ENCODE results near the gene PGGHG.

PGGHG gene

DNA sequence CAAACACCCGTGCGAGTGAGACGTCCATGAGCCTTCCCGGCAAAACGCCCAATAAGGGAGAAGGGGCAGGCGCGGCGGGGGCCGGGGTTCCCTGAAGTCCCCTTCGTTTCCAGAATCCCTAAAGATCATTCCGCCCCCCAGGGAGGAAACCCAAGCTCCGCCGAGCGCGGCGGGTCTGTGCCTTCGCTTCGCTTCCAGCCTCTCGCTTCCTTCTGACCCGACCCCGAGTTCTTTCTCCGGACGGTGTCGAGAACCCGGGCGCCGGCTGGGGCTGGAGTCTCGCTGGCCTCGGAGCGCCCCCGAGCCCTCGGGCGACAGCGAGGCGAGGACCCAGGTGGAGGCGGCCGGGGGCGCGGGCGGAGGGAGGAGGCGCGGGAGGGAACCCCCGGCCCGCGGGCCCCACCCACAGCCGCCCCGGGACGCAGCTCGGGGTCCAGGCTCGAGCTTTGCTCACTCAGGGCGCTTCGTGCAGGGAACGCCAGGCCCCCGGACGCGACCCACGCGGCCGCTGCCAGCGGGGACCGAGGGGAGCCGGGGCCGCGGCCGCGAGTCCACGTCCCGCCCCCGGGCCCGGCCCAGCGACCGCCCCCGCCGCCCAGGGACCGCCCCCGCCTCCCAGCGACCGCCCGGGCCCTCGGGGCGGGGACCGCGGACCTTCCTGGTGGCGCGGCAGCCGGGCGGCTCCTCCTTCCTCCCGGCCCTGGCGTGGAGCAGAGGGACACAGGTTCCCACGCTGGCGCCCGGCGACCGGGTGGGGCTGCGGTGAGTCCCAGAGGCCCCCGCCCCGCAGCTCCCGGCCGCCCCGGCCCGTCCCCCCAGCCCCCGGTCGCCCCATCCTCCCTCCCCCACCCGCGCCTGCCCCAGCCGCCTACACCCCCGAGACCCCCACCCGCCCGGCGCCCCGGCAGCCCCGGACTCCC, at the start of gene PGGHG:
PGGHG (plus strand) TSS at position 649 of the 920 bp plus-strand sequence. CDS start 691 bp downstream, outside the sequence.
- DNase-seq = peak; percentile 65

DNA sequence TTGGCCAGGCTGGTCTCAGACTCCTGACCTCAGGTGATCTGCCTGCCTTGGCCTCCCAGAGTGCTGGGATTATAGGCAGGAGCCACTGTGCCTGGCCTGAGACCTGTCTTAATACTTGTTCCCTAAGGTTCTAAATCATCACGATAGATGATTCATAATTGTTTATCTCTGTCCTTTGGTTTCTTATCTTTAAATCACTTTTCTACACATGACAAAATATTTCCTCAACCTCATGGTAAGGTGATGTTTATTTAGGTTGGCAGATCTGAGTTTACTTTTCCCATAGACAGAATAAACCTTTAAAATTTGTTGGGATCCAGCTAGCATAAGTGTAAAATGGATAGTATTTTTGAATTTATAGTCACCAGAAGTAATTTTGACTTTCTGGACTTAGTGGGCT, 48.6 kb upstream of the PGGHG start:
- no peak for DNase-seq

DNA sequence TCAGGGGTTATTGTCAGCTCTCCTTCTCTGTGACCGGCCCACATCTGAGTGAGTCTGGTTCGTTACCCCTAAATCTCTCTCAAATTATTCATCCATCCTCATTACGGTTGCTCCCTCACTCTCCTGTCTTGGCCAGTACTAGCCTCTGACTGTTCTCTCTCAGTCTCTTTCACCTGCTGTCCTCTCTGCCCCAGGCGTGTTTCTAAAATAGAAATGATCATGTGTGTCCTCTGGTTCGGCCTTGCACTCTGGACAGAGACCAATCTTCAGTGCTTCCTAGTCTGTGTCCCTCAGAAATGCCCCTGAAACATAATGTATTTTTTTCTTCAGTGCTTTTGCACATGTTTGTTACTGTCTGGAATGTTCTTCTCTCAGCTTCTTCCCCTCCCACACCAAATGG, 47.3 kb upstream of the PGGHG start:
- DNase-seq = no peak

DNA sequence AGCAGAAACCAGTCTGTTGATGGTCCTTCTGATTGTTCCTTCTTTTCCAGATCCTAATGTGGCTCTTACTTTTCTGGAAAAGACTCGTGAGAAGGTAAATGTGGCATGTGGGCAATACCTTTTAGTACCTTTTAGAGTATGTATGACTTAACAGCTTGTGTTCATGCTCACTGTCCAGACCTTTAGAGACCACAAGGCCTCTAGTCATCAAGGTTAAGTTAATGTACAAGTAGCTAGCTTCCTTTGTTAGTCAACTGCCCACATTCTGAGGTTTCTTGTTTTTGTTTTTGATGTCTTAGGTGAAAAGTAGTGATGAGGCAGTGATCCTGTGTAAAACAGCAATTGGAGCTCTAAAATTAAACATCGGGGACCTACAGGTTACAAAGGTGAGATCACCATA, 44.5 kb upstream of the PGGHG start:
- no peak for DNase-seq

DNA sequence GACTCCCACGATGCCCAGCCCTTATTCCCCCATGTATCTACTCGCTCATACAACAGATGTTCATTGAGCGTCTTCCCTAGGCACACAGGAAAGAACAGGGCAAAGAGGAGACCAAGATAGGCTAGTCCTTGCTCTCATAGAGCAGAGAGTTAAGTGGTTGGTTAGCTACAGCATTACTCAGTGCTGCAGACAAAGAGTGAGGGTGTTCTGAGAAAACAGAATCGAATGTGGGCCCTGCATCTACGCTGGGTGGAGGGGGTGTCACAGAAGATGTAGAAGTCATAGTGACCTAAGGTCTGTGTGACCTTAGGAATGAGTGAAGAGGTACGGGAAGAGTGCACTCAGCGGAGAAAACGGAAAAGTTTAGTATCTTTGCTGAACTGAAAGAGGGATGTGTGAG, 39.9 kb upstream of the PGGHG start:
- no peak for DNase-seq

DNA sequence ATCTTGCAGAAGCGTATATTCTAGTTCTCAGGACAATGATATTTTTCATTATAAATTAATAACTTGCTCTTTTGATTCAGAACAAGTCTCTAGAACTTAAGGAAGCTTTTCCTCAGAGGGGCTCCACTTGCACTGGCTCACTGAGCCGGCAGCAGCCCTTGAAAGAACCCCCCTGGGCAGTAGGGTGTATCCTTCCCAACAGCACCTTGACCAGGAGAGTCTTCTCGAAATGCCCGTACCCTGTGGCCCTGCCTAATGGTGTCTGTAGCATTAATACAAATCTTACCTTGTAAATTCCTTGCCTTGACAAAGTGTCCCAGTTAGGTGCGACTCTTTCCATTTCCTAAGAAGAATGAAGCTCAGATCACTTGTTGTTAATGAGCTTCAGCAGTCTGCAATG, 38.7 kb upstream of the PGGHG start:
- no peak for DNase-seq

DNA sequence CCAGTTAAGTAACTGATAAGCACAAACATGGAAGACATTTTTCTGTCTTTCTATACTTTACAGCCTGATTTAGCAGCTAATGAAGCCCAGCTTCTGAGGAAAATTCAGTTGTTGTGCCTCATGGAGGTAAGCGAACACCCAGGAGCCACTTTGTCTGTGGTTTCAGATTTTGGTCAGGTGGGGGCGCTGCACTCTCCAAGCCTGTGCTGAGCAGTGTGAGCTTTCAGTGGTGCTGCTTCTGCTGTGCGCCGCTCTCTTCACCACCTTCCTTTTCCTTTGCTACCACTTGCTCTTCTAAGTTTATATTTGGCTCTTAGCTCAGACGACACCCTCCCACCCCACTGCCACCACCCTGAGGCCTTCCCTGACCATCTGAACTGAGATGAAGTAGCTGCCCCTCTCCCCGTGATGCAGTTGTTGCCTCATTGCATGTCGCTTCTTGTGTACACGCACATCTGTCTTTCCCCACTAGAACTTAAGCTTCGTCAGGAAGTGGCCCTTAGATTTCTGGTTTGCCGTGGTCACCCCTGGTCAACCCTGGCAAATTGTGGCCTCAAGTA, 38.1 kb upstream of the PGGHG start:
- peak; percentile 41 for DNase-seq

DNA sequence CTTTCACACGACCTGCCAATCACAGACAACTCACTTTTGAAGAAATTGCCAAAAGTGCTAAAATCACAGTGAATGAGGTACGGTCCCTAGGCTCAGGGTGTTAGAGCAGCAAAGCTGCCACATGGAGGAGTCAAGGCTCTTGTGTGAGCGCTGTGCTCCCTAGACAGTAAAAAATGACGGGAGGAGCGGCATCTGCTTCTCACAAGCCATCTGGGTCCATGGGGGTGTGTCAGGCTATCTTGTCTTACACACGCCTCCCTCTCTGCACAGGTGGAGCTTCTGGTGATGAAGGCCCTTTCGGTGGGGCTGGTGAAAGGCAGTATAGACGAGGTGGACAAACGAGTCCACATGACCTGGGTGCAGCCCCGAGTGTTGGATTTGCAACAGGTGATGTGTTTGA, 37.4 kb upstream of the PGGHG start:
- DNase-seq = no peak

DNA sequence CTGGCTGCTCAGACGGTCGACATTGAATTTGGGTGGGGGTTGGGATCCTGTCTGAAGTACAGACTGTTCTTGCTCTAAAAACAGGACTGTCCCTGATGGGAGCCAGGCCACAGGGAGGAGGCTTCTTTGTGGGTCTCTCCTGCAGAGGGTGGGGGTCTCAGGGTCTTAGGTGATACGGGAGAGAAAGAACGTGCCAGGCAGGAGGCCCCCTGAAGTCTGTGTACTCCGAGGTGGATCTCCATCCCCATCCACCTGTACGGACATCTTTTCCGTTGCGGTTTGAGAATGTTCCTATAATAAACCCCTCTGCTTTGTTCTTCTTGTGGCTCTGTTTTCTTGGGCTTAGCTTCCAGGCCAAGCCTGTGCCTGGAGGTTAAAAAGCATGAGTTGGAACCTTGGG, 36.3 kb upstream of the PGGHG start:
- DNase-seq = no peak

DNA sequence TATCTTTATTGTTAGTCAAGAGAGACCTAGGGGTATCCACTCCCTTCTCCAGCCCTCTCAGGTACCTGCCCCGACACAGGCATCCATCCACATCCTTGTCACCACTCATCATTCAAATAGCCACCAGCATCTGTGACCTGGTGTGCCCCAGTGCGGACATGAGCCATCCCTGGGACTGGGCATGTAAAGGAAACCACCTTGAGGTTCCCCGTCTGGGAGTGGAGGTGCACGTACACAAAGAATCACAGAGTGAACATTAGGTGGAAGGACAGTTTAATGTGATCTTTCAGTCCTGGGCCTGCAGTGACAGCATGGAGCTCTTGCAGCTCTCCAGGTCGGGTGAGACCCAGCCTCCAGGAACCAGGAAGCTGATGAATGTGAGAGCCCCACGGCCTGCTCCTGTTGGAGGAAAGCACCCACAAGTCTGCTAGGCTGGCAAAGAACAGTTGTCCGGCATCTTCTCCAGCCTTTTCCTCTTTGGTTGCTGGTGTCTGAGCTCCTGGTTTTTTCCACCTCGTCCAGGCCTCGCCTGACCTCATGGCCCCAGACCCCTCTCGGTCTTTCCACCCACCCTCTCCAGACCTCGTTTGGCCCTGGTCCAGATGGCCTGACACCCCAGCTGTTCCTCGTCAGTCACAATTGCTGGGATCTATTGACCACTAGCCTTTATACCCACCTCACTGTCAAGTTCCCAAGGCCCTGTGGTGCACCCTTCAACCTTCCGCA, 35.6 kb upstream of the PGGHG start:
- DNase-seq = no peak

DNA sequence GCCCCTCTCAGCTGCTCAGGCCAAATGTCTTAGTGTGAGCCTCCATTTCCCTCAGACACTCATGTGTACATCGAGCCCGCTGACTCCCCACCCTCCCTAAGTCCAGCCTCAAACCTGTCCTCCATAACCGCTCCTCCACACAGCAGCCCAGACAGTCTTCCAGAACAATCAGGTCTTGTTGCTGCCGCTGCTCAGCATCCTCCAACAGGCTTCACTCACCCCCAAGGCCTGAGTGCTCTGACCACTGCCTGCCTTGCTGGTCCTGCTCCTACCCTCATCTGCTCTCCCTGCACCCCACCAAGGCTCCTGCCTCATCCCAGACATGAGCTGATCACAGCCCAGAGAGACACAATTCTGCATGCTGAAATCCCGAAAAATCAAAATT, 35.0 kb upstream of the PGGHG start:
- no peak for DNase-seq

DNA sequence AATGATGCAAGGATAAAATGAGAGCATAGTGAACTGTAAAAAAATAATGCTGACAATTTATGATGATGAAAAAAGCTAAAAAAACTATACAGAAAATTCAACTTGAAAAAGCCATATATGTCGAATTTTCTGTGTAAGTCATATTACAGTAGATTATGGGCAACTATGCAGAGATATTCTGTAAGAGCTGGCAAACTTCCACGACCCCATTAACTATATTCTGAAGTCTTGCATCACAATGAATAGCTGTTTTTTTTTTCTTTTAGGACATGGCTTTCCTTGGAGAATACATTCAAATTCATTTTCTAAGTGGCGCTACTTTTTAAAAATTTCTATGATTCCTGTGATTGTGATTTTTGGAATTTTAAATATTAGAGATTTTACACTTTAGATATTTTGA, 33.8 kb upstream of the PGGHG start:
- no peak for DNase-seq

DNA sequence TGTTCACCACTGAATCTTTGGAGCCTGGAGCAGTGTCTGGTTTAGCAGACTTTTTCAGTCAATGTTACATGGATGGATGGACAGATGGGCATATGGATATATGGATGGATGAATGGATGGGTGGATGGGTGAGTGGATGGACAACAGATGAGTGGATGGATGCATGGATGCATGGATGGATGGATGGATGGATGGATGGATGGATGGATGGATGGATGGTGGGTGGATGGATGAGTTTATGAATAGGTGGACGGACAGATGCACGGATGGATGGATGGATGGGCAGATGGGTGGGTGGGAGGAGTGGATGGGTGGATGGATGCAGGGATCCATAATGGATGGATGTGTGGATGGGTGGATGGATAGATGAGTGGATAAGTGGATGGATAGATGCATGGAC, 33.1 kb upstream of the PGGHG start:
- DNase-seq = no peak

DNA sequence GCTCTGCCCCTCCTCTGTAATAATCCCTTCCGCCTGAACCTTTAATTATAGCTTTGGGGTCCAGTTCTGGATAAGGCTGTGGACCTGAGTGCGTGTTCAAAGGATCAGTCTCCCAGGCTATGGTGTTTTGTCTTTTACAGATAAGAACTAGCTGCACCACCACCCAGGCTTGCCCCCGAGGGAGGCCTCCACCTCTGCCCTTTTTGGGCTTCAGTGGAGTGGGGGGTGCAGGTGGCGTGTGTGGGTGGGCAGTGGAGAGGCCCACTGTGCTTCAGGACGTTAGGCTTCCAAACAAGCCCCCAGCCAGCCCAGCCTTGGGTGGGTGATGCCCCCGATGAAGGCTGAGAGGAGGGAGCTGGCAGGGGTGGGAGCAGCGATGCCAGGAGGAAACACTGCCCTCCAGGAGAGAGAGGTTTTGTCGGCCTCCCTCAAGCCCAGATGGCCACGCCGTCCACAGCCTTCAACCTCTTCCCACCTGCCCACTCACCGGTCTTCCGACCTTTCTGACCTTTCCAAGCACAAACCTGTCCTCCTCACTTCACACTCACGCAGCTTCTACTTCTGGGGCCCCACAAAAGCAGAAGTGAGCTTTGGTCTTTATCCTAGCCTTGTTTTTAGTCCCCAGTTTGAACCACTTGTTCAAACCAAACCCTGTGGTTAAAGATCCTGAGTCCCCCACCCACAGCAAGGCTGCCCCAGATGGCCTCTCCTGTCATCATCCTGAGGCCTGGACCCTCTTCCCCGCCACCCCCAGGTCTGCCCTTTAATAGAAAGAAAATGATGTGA, 31.8 kb upstream of the PGGHG start:
- DNase-seq = no peak

DNA sequence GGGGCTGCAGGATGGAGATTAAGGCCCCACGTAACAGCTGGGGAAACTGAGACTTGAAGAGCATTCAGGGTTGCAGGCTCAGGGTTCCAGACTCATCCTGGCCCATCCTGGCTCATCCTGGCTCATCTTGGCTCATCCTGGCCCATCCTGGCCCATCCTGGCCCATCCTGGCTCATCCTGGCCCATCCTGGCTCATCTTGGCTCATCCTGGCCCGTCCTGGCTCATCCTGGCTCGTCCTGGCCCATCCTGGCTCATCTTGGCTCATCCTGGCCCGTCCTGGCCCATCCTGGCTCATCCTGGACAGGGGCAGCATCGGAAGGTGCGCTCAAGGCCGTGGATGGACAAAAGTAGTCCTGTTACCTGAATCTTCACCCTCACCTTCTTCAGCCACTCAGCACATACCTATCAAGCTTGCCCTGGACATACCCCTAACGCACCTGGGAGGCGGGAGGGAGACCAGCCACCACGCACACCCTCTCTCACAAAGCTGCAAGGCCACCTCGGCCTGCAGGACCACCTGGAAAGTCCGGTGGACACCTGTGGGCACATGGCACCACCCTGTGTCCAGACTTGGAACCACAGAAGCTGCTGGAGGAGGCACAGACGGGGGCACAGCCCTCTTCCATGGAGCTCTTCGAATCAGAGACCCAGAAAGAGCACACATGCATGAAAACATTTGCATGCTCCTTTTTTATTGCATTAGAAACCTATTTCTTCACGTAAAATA, 31.0 kb upstream of the PGGHG start:
- no peak for DNase-seq

DNA sequence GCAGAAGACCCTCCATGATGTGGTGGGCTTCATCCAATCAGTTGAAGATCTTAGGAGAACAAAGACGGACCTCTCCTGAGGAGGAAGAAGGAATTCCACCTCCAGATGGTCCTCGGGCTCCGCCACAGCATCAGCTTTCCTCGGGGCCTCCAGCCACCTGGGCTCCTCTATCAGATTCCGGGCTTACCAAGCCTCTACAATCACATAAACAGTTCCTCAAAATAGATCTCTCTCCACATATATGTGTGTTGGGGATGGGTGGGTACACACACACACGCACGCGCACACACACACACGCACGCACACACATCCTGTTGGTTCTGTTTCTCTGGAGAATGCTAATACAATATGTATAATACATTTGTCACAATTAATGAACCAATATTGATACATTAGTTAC, 29.5 kb upstream of the PGGHG start:
- no peak for DNase-seq

DNA sequence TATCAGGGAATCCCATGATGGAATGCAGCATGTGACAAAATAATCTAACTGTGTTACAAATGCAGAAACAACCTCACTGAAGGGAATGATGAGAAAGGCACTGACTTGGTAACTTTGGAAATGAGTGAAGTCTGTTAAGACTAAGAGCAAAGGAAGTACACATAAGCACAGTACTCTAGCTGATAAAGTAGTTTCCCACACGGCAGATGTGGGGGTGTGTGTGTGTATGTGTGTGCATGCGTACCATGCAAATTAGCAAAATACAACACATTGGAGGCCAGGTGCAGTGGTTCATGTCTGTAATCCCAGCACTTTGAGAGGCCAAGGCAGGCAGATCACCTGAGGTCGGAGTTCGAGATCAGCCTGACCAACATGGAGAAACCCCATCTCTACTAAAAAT, 27.3 kb upstream of the PGGHG start:
- DNase-seq = no peak

DNA sequence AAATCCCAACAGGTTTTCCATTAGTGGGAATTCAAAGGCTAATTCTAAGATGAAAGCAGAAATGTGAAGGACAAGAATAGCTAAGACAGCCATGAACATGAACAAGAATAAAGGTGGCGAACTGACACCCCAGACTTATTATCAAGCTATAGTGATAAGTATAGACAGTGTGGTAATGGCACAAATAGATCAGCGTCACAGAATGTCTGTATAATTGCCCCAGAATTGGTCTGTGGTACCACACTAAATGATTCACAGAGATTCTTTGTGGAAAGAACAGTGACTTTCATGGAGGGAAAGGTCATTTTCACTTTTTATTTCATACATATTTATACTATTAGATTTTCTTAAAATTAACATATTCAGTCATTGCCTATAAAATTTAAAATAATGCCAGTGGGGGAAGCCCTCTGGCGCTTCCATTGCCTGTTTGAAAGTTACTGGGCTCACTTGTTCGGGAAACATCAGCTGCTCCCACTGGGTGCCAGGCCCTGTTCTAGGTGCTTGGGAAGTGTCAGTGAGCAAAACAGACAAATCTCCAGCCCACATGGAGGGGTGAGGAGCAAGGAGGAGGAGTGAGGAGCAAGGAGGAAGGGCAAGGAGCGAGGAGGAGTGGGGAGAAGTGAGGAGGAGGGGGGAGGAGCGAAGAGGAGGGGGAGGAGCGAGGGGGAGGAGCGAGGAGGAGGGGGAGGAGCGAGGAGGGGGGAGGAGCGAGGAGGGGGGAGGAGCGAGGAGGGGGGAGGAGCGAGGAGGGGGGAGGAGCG, 22.1 kb upstream of the PGGHG start:
- peak; percentile 35 for DNase-seq

DNA sequence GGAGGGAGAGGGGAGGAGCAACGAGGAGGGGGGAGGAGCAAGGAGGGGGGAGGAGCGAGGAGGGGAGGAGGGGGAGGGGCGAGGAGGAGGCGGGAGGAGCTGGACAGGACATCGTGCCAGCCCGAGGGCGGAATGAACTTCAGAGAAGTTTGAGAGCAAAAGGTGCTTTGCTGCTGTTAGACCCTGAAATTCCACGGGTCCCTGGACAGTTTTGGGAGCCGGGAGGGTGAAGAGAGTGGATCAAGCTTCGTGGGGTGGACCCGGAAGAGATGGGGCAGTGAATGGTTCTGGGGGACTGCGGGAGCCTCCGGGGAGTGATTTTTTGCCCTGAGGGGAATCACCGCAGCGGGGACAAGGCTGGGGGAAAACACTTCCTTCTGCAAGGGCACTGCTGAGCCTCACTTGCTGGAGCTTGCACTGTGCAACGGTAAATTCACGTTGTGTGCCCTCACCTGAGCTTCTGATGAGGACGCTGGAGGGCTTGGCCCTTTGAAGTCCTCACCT, 21.4 kb upstream of the PGGHG start:
- DNase-seq = peak; percentile 76

DNA sequence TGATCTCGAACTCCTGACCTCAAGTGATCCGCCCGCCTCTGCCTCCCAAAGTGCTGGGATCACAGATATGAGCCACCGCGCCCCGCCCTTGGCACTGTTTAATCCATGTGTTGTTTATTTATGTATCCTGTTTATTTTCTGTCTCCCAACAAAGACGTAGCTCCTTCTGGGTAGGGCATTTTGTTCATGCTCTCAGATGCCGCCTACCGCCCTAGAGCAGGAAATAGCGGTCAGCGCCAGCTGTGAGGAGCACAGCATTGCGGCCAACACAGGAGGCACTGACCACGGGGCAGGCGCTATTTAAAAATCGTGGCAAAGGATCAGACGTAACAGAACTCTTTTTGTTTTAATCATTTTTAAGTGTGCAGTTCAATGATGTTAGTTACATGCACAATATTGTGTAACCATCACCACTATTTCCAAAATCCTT, 20.2 kb upstream of the PGGHG start:
- DNase-seq = peak; percentile 81

DNA sequence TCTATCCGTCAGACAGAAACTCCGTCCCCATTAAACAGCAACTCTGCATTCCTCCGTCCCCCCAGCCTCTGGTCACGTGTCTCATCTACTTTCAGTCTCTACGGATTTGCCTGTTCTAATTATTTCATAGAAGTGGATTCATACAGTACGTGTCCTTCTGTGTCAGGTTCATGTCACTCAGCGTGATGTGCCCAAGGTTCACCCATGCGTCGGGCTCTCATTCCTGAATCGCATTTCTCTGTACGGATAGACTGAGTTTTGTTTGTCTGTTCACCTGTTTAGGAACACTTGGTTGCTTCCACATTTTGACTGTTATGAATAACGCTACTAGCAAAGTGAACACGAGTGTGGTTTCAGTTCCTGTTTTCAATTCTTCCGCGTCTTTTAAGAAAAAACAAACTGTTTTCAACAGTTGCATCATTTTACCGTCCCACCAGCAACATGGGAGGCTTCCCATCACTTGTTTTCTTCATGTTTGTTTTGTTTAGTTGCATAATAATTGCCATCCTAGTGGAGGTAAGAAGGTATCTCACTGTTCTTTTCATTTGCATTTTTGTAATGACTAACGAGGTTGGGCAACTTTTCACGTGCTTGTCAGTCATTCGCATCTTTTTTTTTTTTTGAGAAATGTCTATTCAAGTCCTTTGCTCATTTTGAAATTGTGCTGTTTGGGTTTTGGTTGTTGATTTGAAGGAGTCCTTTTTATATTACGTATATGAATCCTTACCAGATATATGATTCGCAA, 19.6 kb upstream of the PGGHG start:
- DNase-seq = peak; percentile 86

Measured in RPMI8226 (cell line).